RWPE2 (cell line): ENCODE measurements around the gene GABRR1.

Experiments
- ATAC-seq: fragments of 200-7000 bp; cut with Tn5 transposase; 3 replicates; pipeline ENCODE4 v1.9.1; 2021; ENCODE audit warnings: low read depth
- DNase-seq: peaks from one replicate; pipeline ENCODE4 v3.0.0-alpha.2; 2020; ENCODE audit warnings: low spot score
- H3K27ac ChIP-seq: fragments of 450-650 bp; 2 replicates; pipeline ENCODE4 v1.5.1; 2017; ENCODE audit warnings: mild to moderate bottlenecking; ENCODE audit not compliant: poor library complexity, severe bottlenecking
- H3K27me3 ChIP-seq: fragments of 250-450 bp; sonication (Bioruptor Pico); 2 replicates; pipeline ENCODE4 v1.5.1; 2021; ENCODE audit warnings: mild to moderate bottlenecking, moderate library complexity; ENCODE audit not compliant: insufficient read depth, poor library complexity, severe bottlenecking
- H3K36me3 ChIP-seq: fragments of 250-450 bp; sonication (Bioruptor Pico); 2 replicates; pipeline ENCODE4 v1.5.1; 2020; ENCODE audit warnings: low read depth, mild to moderate bottlenecking, moderate library complexity
- H3K4me1 ChIP-seq: fragments of 250-450 bp; sonication (Bioruptor Pico); 2 replicates; pipeline ENCODE4 v1.5.1; 2021; ENCODE audit warnings: mild to moderate bottlenecking, moderate library complexity; ENCODE audit not compliant: insufficient read depth, poor library complexity, severe bottlenecking
- H3K4me3 ChIP-seq: fragments of 250-450 bp; sonication (Bioruptor Pico); 2 replicates; pipeline ENCODE4 v1.5.1; 2021; ENCODE audit warnings: mild to moderate bottlenecking, moderate library complexity; ENCODE audit not compliant: severe bottlenecking
- H3K9me3 ChIP-seq: fragments of 250-450 bp; sonication (Bioruptor Pico); 2 replicates; pipeline ENCODE4 v1.5.1; 2021; ENCODE audit warnings: mild to moderate bottlenecking, moderate library complexity; ENCODE audit not compliant: severe bottlenecking
- CTCF ChIP-seq: fragments of 450-650 bp; IDR thresholded peaks from one replicate; pipeline ENCODE4 v1.5.1; 2017; ENCODE audit warnings: mild to moderate bottlenecking, moderate library complexity; ENCODE audit not compliant: poor library complexity, severe bottlenecking

GABRR1 gene

GRCh38 chr6:89257781-89258180 is 40.6 kb upstream of the GABRR1 start:
- TF ChIP-seq CTCF: no peak
- no peaks in the 10 kb centered on the region for H3K4me1 ChIP-seq
- H3K27ac ChIP-seq: no peak overlapping the region
- H3K36me3 ChIP-seq: no peaks in the 10 kb centered on the region
- no peaks in the 10 kb centered on the region for H3K27me3 ChIP-seq
- ATAC-seq (no peak), DNase-seq (no peak)
- no peak overlapping the region for H3K4me3 ChIP-seq
- no peaks in the 10 kb centered on the region for H3K9me3 ChIP-seq

DNA sequence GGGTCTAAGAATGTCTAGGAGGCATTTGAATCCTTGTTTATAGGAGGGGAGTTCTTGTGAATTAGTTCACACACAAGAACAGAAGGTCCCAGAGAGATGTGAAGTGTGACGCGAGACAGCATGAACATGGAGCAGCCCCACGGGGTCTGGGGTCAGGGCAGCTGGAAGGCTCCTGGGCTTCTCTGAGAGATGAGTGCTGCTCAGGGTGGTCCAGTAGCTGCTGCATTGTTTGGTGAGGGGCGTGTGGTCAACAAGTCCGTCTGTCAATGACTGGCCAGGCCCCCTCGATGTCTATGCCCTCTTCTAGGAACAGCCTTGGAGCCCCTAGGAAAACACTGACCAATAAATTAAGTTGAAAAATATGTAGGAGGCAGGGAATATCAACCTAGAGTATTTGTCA is 40.2 kb upstream of the GABRR1 start:
- no peak for ATAC-seq
- no peaks in the 10 kb centered on the region for H3K27me3 ChIP-seq
- H3K4me1 ChIP-seq: no peaks in the 10 kb centered on the region
- no peaks in the 10 kb centered on the region for H3K36me3 ChIP-seq
- H3K4me3 ChIP-seq: no peak overlapping the region
- H3K27ac ChIP-seq: no peak overlapping the region
- no peak for DNase-seq
- no peak for TF ChIP-seq CTCF
- no peaks in the 10 kb centered on the region for H3K9me3 ChIP-seq

DNA sequence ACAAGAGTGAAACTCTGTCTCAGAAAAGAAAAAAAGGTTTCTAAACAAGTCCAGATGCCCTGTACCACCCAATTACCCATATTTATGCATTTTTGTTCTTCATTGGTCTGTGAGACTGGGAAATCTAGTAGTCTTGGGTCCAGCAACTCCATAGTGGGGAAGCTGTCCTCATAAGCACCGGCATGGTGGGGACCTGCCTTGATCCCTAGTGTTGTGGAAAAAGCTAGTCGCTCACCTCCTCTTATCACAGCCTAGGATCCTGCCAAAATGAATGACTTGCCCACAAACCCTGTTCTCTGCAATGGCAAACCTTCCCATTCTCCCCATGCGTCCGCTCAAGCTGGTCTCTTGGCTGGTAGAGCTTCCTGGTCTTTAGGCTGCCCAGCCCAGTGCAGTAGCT is 38.3 kb upstream of the GABRR1 start:
- no peaks in the 10 kb centered on the region for H3K9me3 ChIP-seq
- no peak for DNase-seq
- no peaks in the 10 kb centered on the region for H3K4me1 ChIP-seq
- H3K27me3 ChIP-seq: no peaks in the 10 kb centered on the region
- H3K4me3 ChIP-seq: no peak overlapping the region
- no peak overlapping the region for H3K27ac ChIP-seq
- no peaks in the 10 kb centered on the region for H3K36me3 ChIP-seq
- ATAC-seq: no peak
- TF ChIP-seq CTCF: no peak

- no peak for TF ChIP-seq CTCF
- Histone ChIP-seq H3K27ac (no peak overlapping the region), H3K9me3 (no peaks in the 10 kb centered on the region), H3K27me3 (no peaks in the 10 kb centered on the region), H3K36me3 (no peaks in the 10 kb centered on the region), H3K4me3 (no peak overlapping the region), H3K4me1 (no peaks in the 10 kb centered on the region)
- ATAC-seq: no peak
- DNase-seq: no peak
Measured at GRCh38 chr6:89254569-89254968, 37.4 kb upstream of the GABRR1 start.

- Histone ChIP-seq H3K4me1 (no peaks in the 10 kb centered on the region), H3K36me3 (no peaks in the 10 kb centered on the region), H3K27me3 (no peaks in the 10 kb centered on the region), H3K27ac (no peak overlapping the region), H3K4me3 (no peak overlapping the region), H3K9me3 (no peaks in the 10 kb centered on the region)
- no peak for TF ChIP-seq CTCF
- DNase-seq (no peak), ATAC-seq (no peak)
Measured at GRCh38 chr6:89252907-89253306, 35.7 kb upstream of the GABRR1 start.
